ENCODE measurements around the gene TBPL2.

Gene TBPL2

DNA sequence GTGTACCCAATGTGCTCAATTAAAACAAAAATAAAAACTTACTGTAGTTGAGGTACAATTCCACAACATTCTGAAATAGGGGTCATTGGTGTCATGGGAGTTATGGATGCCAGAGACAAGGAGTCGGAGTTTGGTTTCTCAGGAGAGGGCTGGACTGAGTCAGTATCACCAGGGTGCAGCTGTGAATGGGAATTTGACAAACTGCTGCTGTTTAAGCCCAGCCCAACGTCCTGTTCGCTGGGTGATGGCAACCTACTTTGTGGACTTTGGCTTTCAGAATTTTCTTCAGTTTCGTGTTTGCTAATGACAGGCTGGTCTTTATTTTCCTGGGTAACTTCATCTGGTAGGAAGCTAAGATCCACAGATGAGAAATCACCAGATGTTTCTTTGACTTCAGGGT lies 3.9 kb downstream of the TBPL2 start:
- ChIA-PET POLR2A (no interaction called here), CTCF (interaction anchor here (1.0 to 11.0 kb wide), 10 partner anchors 9 to 1053 kb away, joined by 3 to 124 read pairs (median 12); no protein-coding TSS in a partner anchor)
- DNase-seq (ENCODE audit: low read depth, low spot score) = no peak
- TF ChIP-seq, protein P1, sequence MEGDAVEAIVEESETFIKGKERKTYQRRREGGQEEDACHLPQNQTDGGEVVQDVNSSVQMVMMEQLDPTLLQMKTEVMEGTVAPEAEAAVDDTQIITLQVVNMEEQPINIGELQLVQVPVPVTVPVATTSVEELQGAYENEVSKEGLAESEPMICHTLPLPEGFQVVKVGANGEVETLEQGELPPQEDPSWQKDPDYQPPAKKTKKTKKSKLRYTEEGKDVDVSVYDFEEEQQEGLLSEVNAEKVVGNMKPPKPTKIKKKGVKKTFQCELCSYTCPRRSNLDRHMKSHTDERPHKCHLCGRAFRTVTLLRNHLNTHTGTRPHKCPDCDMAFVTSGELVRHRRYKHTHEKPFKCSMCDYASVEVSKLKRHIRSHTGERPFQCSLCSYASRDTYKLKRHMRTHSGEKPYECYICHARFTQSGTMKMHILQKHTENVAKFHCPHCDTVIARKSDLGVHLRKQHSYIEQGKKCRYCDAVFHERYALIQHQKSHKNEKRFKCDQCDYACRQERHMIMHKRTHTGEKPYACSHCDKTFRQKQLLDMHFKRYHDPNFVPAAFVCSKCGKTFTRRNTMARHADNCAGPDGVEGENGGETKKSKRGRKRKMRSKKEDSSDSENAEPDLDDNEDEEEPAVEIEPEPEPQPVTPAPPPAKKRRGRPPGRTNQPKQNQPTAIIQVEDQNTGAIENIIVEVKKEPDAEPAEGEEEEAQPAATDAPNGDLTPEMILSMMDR (IDR thresholded peaks at IDR 0.05; ENCODE audit: insufficient read depth, low read length, missing control alignments) = no peak
- no peak overlapping the region for H3K4me3 ChIP-seq (ENCODE audit: low read depth, low read length)

DNA sequence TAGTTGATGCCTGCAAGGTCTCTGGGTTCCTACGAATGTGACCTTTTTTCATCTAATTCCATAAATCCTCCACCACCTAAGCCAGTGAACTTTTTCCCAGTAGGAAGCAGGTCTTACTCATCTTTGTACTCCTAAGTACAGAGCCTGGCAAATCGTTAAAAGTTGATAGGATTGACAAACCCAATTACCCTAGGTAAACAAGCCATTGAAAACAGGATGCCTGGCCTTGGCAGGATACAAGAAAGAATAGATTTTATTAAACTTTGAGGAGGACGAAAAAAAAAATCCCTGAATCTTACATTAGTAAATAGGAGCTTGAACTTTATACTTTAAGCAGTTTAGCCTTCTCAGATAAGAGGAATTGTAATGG lies 5.6 kb downstream of the TBPL2 start:
- TF ChIP-seq, protein P1 (IDR thresholded peaks at IDR 0.05; ENCODE audit: insufficient read depth, low read length, missing control alignments) = no peak
- no peak overlapping the region for H3K4me3 ChIP-seq (ENCODE audit: low read depth, low read length)
- DNase-seq (ENCODE audit: low read depth, low spot score) = no peak
- ChIA-PET POLR2A (no interaction called here), CTCF (interaction anchor here (0.7 to 11.0 kb wide), 9 partner anchors 8 to 231 kb away, joined by 3 to 124 read pairs (median 5); no protein-coding TSS in a partner anchor)

DNA sequence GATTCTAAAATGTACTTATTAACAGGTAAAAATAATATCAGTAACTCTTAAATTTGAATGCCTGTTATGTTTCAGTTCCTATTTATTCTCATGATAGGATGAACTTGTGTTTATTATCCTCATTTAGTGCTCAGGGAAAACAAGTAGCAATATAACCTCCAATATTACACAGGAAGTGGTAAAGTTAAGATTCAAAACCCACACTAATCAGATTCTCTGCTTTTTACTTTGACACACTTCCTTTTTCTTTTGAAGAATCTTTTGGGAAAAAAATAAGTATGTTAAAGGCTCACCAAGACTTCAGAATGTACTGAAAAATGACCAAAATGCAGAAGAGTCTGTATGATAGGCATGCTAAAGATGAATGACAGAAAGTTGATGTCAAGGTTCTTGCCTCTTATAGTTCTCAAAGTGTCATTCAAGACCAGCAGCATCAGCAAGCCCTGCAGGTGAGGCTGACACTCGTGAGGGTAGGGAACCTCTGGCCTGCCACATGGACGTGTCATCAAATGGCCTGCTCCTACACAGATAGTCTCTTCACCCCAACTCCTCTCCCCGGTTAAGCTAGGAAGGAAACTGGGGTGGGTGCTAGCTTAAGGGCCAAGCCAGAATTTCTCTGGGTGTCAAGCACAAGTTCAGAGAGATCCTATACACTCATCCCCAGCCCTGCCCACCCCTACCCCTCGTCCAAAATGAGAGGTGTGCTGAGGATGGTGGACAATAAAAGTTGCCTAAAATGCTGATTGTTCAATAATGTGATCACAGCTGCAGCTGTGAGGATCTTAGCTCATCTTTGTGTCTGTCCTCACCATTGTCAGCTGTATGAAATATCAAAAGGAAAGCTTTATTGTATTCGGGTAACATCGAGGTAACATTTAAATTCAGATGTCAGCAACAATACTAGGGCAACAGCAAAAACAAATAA lies 6.3 kb downstream of the TBPL2 start:
- H3K4me3 ChIP-seq (ENCODE audit: low read depth, low read length) = no peak overlapping the region
- POLR2A ChIA-PET = no interaction called here
- TF ChIP-seq, protein P1 (IDR thresholded peaks at IDR 0.05; ENCODE audit: insufficient read depth, low read length, missing control alignments) = no peak
- no peak for DNase-seq (ENCODE audit: low read depth, low spot score)
- CTCF ChIA-PET = interaction anchor here (0.7 to 11.0 kb wide), 9 partner anchors 8 to 231 kb away, joined by 3 to 124 read pairs (median 4); no protein-coding TSS in a partner anchor

DNA sequence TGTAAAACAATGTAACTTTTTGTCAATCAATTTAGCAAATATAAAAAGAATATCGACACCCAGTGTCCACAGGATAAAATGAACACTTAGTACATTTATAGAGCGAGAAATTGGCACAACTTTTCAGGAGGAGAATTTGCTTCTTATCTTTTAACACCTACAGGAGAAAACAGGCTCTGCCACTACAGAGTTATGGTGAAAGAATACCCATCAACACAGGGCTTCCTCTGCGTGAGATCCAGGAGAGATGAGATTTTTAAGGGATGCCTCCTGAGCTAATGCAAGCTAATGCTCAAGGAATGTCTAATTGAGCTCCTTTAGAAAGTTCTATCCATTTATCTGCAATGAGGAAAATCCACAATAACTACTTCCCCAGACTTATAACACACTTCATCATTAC lies 7.8 kb downstream of the TBPL2 start:
- ChIA-PET CTCF (interaction anchor here (0.6 to 11.0 kb wide), 10 partner anchors 15 to 1059 kb away, joined by 3 to 124 read pairs (median 4); partner anchors contain the start of gene FBXO34), POLR2A (interaction anchor here (0.7 kb wide), 1 partner anchor 156 kb away, joined by 3 read pairs; no protein-coding TSS in a partner anchor)
- H3K4me3 ChIP-seq (ENCODE audit: low read depth, low read length) = no peak overlapping the region
- DNase-seq (ENCODE audit: low read depth, low spot score) = no peak
- TF ChIP-seq, protein P1 (IDR thresholded peaks at IDR 0.05; ENCODE audit: insufficient read depth, low read length, missing control alignments) = no peak

DNA sequence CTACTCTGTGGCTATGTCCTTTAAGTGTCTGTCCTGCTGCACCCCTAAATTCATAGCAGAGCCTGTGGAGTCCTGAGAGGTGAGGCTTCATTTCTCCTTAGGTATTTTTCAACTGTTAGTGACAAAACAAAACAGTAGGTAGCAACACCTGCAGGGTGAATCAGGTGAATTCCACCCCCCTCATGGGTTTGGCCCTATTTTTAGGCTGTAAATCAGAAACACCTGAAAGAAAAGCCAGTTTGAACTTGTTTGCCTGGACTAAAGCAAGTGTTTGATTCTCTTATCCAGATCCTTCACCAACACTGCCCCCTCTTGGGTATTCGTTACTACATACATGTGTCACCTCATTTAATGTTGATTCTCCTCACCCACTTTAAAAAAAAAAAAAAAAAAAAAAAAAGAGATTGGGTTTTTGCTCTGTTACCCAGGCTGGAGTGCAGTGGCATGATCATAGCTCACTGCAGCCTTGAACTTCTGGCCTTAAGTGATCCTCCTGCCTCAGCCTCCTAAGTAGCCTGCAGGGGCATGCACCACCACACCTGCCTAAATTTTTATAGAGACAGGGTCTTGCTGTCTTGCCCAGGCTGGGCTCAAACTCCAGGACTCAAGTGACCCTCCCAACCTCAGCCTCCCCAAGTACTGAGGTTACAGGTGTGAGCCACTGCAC lies 10.3 kb downstream of the TBPL2 start:
- ChIA-PET POLR2A (no interaction called here), CTCF (interaction anchor here (0.6 to 11.0 kb wide), 14 partner anchors 13 to 1031 kb away, joined by 3 to 124 read pairs (median 3); partner anchors contain the start of gene FBXO34)
- TF ChIP-seq, protein P1 (IDR thresholded peaks at IDR 0.05; ENCODE audit: insufficient read depth, low read length, missing control alignments) = peak; percentile 44
- DNase-seq (ENCODE audit: low read depth, low spot score) = no peak
- no peak overlapping the region for H3K4me3 ChIP-seq (ENCODE audit: low read depth, low read length)

Data from AG04449 (cell line).